SK-N-SH (cell line): ENCODE data around the gene SYNPO2. TPM values are rescaled to one million over a fixed set of nuclear protein-coding genes. Genes with fewer than 3 reads are reported as not detected.

Experiments used
- CTCF ChIA-PET: fragments of 300-600, 350-600 bp; formaldehyde crosslinking; extraction: SDS; loops from one replicate; lab custom pipeline; 2021; lab: Yijun Ruan, JAX
- POLR2A ChIA-PET: fragments of 350-600 bp; sonication (Branson Sonifier 250); formaldehyde crosslinking; extraction: SDS; loops from one replicate; lab custom pipeline; 2020; ENCODE audit warnings: antibody characterized with exemption, inconsistent platforms; lab: Yijun Ruan, JAX
- DNase-seq: peaks from one replicate; pipeline ENCODE4 v3.0.0; 2012
- H2AFZ ChIP-seq: fragments of 200-600 bp; sonication (generic); 2 replicates; pipeline ENCODE4 v1.8.1; 2016; ENCODE audit warnings: antibody characterized with exemption, mild to moderate bottlenecking, low read depth
- H3F3A ChIP-seq: fragments of 200-600 bp; sonication (generic); replicated peaks from 2 replicates; pipeline ENCODE3; 2016; ENCODE audit warnings: antibody characterized with exemption, mild to moderate bottlenecking; ENCODE audit not compliant: insufficient read depth
- H3K27ac ChIP-seq, 2 experiments: fragments of 200-500 bp in 1 of 2; fragments of 200-600 bp in 1 of 2; sonication (Bioruptor generic) in 1 of 2; sonication (generic), shearing (Covaris generic) in 1 of 2; 2 replicates each; pipeline versions ENCODE4 v1.5.1 to v1.6.1; 2014 to 2016; ENCODE audit warnings: low read depth in 2 of 2, inconsistent platforms in 1 of 2, low read length in 1 of 2, mild to moderate bottlenecking in 1 of 2, mixed read lengths in 1 of 2
- H3K27me3 ChIP-seq: fragments of 200-600 bp; sonication (generic), shearing (Covaris generic); 2 replicates; pipeline ENCODE4 v1.6.1; 2016; ENCODE audit warnings: mixed run types; ENCODE audit not compliant: insufficient read depth
- H3K36me3 ChIP-seq, 2 experiments: fragments of 200-500 bp in 1 of 2; fragments of 200-600 bp in 1 of 2; sonication (Bioruptor generic) in 1 of 2; sonication (generic) in 1 of 2; replicated peaks in 1 of 2; 2 replicates each; pipeline versions ENCODE3 to v1.5.1; 2014 to 2016; ENCODE audit warnings: low read length in 1 of 2, mild to moderate bottlenecking in 1 of 2; ENCODE audit not compliant: insufficient read depth in 2 of 2, control insufficient read depth in 1 of 2
- H3K4me1 ChIP-seq, 2 experiments: fragments of 200-500 bp in 1 of 2; fragments of 200-600 bp in 1 of 2; sonication (Bioruptor generic) in 1 of 2; sonication (generic), shearing (Covaris generic) in 1 of 2; 2 replicates each; pipeline versions ENCODE4 v1.5.1 to v1.6.1; 2014 to 2016; ENCODE audit warnings: low read depth in 1 of 2, low read length in 1 of 2, mixed run types in 1 of 2; ENCODE audit not compliant: insufficient read depth in 2 of 2, control insufficient read depth in 1 of 2
- H3K4me2 ChIP-seq: fragments of 200-600 bp; sonication (generic), shearing (Covaris generic); 2 replicates; pipeline ENCODE4 v1.6.1; 2017; ENCODE audit warnings: mixed run types
- H3K4me3 ChIP-seq, 2 experiments: fragments of 200-500 bp in 1 of 2; fragments of 200-600 bp in 1 of 2; sonication (Bioruptor generic) in 1 of 2; sonication (generic), shearing (Covaris generic) in 1 of 2; 2 replicates each; pipeline versions ENCODE4 v1.5.1 to v1.8.1; 2014 to 2016; ENCODE audit warnings: low read depth in 2 of 2, inconsistent platforms in 1 of 2, low read length in 1 of 2, mild to moderate bottlenecking in 1 of 2, mixed read lengths in 1 of 2, moderate library complexity in 1 of 2
- H3K79me2 ChIP-seq: fragments of 200-600 bp; sonication (generic); 2 replicates; pipeline ENCODE4 v1.8.1; 2017; ENCODE audit warnings: mild to moderate bottlenecking; ENCODE audit not compliant: insufficient read depth
- H3K9ac ChIP-seq: fragments of 200-600 bp; sonication (generic); 2 replicates; pipeline ENCODE4 v1.6.1; 2017; ENCODE audit warnings: mixed run types
- H3K9me2 ChIP-seq: fragments of 200-600 bp; sonication (generic); 2 replicates; pipeline ENCODE4 v1.6.1; 2017; ENCODE audit warnings: mixed run types
- H3K9me3 ChIP-seq: fragments of 200-600 bp; sonication (generic); 2 replicates; pipeline ENCODE4 v1.6.1; 2017; ENCODE audit warnings: mixed run types, mild to moderate bottlenecking, moderate library complexity
- H4K20me1 ChIP-seq: fragments of 200-600 bp; sonication (generic); 2 replicates; pipeline ENCODE4 v1.6.1; 2017; ENCODE audit warnings: mild to moderate bottlenecking, mixed run types; ENCODE audit not compliant: insufficient read depth
- CTCF ChIP-seq: fragments of 200-600 bp; sonication (generic); IDR thresholded peaks from 2 replicates; pipeline ENCODE4 v1.6.1; 2017; ENCODE audit warnings: antibody characterized with exemption, mild to moderate bottlenecking, moderate library complexity
- ELF1 ChIP-seq: IDR thresholded peaks from 2 replicates; pipeline ENCODE4 v1.4.0; 2012
- NRF1 ChIP-seq: IDR thresholded peaks from 2 replicates; pipeline ENCODE4 v1.6.1; 2012; ENCODE audit warnings: low read depth, mild to moderate bottlenecking, low read length
- TAF1 ChIP-seq: IDR thresholded peaks from 2 replicates; pipeline ENCODE4 v1.6.1; 2012; ENCODE audit warnings: low read depth, mild to moderate bottlenecking, low read length, moderate library complexity, borderline replicate concordance
- TCF12 ChIP-seq: IDR thresholded peaks from 2 replicates; pipeline ENCODE4 v1.4.0; 2012
- USF2 ChIP-seq: fragments of 150-350 bp; IDR thresholded peaks from 2 replicates; pipeline ENCODE4 v1.6.1; 2017; ENCODE audit warnings: antibody characterized with exemption, low read length, low read depth, borderline replicate concordance
- WGBS: methylation state at CpG from one replicate; pipeline ENCODE4 v1.1.6; 2017; ENCODE audit warnings: low lambda C conversion rate; 5-methylcytosine and 5-hydroxymethylcytosine counted together
- polyA plus RNA-seq, 3 experiments: library from polyadenylated mRNA; depleted of rRNA; stranded (reverse); fragments of >200 nt; gene quantifications; 2 replicates each; pipeline ENCODE4 v1.2.3, GENCODE V29; 2012
- TF ChIP-seq, protein P1 (sequence below): IDR thresholded peaks from 2 replicates; pipeline ENCODE4 v1.6.1; 2012; ENCODE audit warnings: mild to moderate bottlenecking, low read depth, low read length, moderate library complexity

Gene SYNPO2
- polyA plus RNA-seq, 1 of the 3 experiments (the other 2 are of a cell fraction), result 7.2 TPM

- Histone ChIP-seq H3K9me2 (no peaks in the 10 kb centered on the region), H3K27me3 (no peaks in the 10 kb centered on the region), H3K4me1 (peaks cover 0 to 15% of the 10 kb centered on the region in 2 experiments; a peak in 2 of 4 replicates), H3K9ac (peak overlapping the region; percentile 56; the same call in 1 of the 2 replicates), H3K4me2 (peak overlapping the region; percentile 75), H4K20me1 (no peaks in the 10 kb centered on the region), H3F3A (peaks cover 6% of the 10 kb centered on the region), H2AFZ (peak overlapping the region; percentile 87), H3K36me3 (no peaks in the 10 kb centered on the region), H3K9me3 (no peaks in the 10 kb centered on the region), H3K79me2 (peaks cover 33% of the 10 kb centered on the region), H3K27ac (peak overlapping the region; percentile 72 to 89), H3K4me3 (peak overlapping the region; percentile 75 to 91)
- TF ChIP-seq ELF1 (no peak), NRF1 (no peak), TCF12 (no peak), TAF1 (0 out of 2 replicates have a peak, but pooled peaks have one; percentile 16)
- TF ChIP-seq, protein P1, sequence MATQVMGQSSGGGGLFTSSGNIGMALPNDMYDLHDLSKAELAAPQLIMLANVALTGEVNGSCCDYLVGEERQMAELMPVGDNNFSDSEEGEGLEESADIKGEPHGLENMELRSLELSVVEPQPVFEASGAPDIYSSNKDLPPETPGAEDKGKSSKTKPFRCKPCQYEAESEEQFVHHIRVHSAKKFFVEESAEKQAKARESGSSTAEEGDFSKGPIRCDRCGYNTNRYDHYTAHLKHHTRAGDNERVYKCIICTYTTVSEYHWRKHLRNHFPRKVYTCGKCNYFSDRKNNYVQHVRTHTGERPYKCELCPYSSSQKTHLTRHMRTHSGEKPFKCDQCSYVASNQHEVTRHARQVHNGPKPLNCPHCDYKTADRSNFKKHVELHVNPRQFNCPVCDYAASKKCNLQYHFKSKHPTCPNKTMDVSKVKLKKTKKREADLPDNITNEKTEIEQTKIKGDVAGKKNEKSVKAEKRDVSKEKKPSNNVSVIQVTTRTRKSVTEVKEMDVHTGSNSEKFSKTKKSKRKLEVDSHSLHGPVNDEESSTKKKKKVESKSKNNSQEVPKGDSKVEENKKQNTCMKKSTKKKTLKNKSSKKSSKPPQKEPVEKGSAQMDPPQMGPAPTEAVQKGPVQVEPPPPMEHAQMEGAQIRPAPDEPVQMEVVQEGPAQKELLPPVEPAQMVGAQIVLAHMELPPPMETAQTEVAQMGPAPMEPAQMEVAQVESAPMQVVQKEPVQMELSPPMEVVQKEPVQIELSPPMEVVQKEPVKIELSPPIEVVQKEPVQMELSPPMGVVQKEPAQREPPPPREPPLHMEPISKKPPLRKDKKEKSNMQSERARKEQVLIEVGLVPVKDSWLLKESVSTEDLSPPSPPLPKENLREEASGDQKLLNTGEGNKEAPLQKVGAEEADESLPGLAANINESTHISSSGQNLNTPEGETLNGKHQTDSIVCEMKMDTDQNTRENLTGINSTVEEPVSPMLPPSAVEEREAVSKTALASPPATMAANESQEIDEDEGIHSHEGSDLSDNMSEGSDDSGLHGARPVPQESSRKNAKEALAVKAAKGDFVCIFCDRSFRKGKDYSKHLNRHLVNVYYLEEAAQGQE, result no peak
- 13% methylated on average over 4 of the region's 4 CpGs for WGBS
- no peak for DNase-seq
- ChIA-PET POLR2A (interaction anchor here (1.0 to 1.8 kb wide), 12 partner anchors 11 to 148 kb away, joined by 3 to 20 read pairs (median 4); no protein-coding TSS in a partner anchor), CTCF (interaction anchor here (0.7 to 8.1 kb wide), 24 partner anchors 9 to 391 kb away, joined by 3 to 133 read pairs (median 10); partner anchors contain the start of gene SEC24D)
These were observed 648 bp downstream of the SYNPO2 start for GRCh38 chr4:118889312-118889691.

DNA sequence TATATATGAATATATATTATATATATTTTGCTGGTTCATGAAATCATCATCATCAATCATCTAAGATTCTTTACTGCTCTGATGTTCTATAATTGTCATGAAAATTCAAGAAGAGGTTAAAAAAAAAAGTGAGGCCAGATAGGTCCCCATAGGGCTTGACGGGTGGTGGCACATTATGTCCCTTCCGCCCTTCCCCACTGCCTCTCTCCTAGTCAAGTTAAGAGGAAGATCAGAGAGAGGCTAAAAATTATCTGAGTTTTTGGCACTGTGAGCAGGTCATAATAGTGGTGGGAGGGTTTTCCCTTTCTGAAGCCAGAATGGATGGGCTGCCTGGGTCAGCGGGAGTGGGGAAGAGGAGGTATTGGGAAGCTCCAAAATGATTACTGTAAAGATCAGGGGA, 5.4 kb downstream of the SYNPO2 start:
- no peaks in the 10 kb centered on the region for H4K20me1 ChIP-seq
- no peak overlapping the region for H3K9ac ChIP-seq
- CTCF ChIA-PET, result interaction anchor here (0.7 to 1.0 kb wide), 5 partner anchors 11 to 74 kb away, joined by 3 to 4 read pairs (median 3); no protein-coding TSS in a partner anchor
- peaks cover 33% of the 10 kb centered on the region for H3K79me2 ChIP-seq
- no peak for TF ChIP-seq USF2
- no peak for TF ChIP-seq NRF1
- no peak for TF ChIP-seq CTCF
- H2AFZ ChIP-seq, result no peak overlapping the region
- peaks cover 0 to 8% of the 10 kb centered on the region in 2 experiments for H3K36me3 ChIP-seq
- no peaks in the 10 kb centered on the region for H3K9me2 ChIP-seq
- no peaks in the 10 kb centered on the region for H3K9me3 ChIP-seq
- peaks cover 0 to 42% of the 10 kb centered on the region in 2 experiments; a peak in 2 of 4 replicates for H3K4me1 ChIP-seq
- 96% methylated on average over 3 of the region's 3 CpGs for WGBS
- peak overlapping the region in 1 of 2 experiments; percentile 79; a peak in 2 of 4 replicates for H3K27ac ChIP-seq
- POLR2A ChIA-PET, result no interaction called here
- 0 out of 2 replicates have a peak overlapping the region, but pooled peaks have one; percentile 9 for H3K4me2 ChIP-seq
- H3K27me3 ChIP-seq, result no peaks in the 10 kb centered on the region
- H3K4me3 ChIP-seq, result peak overlapping the region in 1 of 2 experiments; percentile 14; a peak in 2 of 4 replicates
- no peak for DNase-seq
- peaks cover 8% of the 10 kb centered on the region for H3F3A ChIP-seq
